Transverse colon (tissue), 4 donors: ENCODE measurements around the gene ACAN. TPM values are rescaled to one million over a fixed set of nuclear protein-coding genes. Genes with fewer than 3 reads are reported as not detected.

Source experiments
- DNase-seq: peaks from one replicate; pipeline ENCODE4 v3.0.0-alpha.2; 2019
- H3K27ac ChIP-seq, 4 donors: fragments of 200-600 bp; sonication (generic); 2 replicates each; pipeline ENCODE4 v1.5.1; 2016 to 2018; ENCODE audit warnings: inconsistent platforms in 4 of 4
- H3K27me3 ChIP-seq: fragments of 200-600 bp; sonication (generic); 2 replicates; pipeline ENCODE4 v1.5.1; 2017; ENCODE audit warnings: inconsistent platforms
- H3K36me3 ChIP-seq, 4 donors: fragments of 200-600 bp; sonication (generic); 2 replicates each; pipeline ENCODE4 v1.5.1; 2017 to 2019; ENCODE audit warnings: inconsistent platforms in 4 of 4
- H3K4me1 ChIP-seq, 4 donors: fragments of 200-600 bp; sonication (generic); 2 replicates each; pipeline ENCODE4 v1.5.1; 2017 to 2020; ENCODE audit warnings: inconsistent platforms in 4 of 4
- H3K4me3 ChIP-seq, 4 donors: fragments of 200-600 bp; sonication (generic); 1 replicate in 1 of 4; 2 replicates in 3 of 4; pipeline versions ENCODE4 v1.5.1 to v1.6.1; 2017 to 2019; ENCODE audit warnings: inconsistent platforms in 4 of 4
- H3K9me3 ChIP-seq, 2 donors: fragments of 200-600 bp; sonication (generic); 2 replicates each; pipeline ENCODE4 v1.5.1; 2017 to 2019; ENCODE audit warnings: inconsistent platforms in 2 of 2
- EP300 ChIP-seq: sonication (generic); formaldehyde crosslinking; IDR thresholded peaks from one replicate; pipeline ENCODE4 v1.6.1; 2017; ENCODE audit warnings: antibody characterized with exemption, low read depth
- POLR2A ChIP-seq: fragments of 450-650 bp; IDR thresholded peaks from one replicate; pipeline ENCODE4 v1.6.1; 2016; ENCODE audit warnings: antibody characterized with exemption, mild to moderate bottlenecking, moderate library complexity
- POLR2AphosphoS5 ChIP-seq, 3 donors: sonication (generic); formaldehyde crosslinking; IDR thresholded peaks; one replicate each; pipeline ENCODE4 v1.6.1; 2016; ENCODE audit warnings: antibody characterized with exemption in 3 of 3
- WGBS, 2 donors: methylation state at CpG; one replicate each; pipeline ENCODE4 v1.1.5; 2018; ENCODE audit warnings: low coverage in 1 of 2; 5-methylcytosine and 5-hydroxymethylcytosine counted together
- in situ Hi-C, 4 donors: fragments of 200-750 bp; cut with MboI; loops; one replicate each; pipeline versions ENCODE4 v1.15.0 to v1.15.1; 2017; ENCODE audit warnings: low sequenced_read_pairs in 3 of 4, low pct_ligation_motif_present in 1 of 4, low pct_unique_long_range_greater_than_20kb in 1 of 4
- intact Hi-C: fragments of 100-400 bp; cut with DNase I; formaldehyde crosslinking; loops from one replicate; pipeline ENCODE4 v1.15.1; 2023; ENCODE audit warnings: low total_unique reads
- total RNA-seq, 4 donors: library from RNA; depleted of rRNA; stranded (reverse); fragments of >200 nt; gene quantifications; one replicate each; pipeline ENCODE4 v1.1.0, GENCODE V29; 2016
- TF ChIP-seq, protein P1 (sequence below), 5 experiments: fragments of 200-600 bp in 3 of 5; fragments of 450-650 bp in 2 of 5; sonication (generic) in 3 of 5; IDR thresholded peaks; 1 replicate in 2 of 5; 2 replicates in 3 of 5; pipeline ENCODE4 v1.5.1; 2016 to 2017; ENCODE audit warnings: antibody characterized with exemption in 5 of 5, inconsistent platforms in 3 of 5, mild to moderate bottlenecking in 2 of 5, moderate library complexity in 1 of 5

ACAN gene
- total RNA-seq, 4 donors from 2014 or later = 0.14 TPM; not detected in 3

DNA sequence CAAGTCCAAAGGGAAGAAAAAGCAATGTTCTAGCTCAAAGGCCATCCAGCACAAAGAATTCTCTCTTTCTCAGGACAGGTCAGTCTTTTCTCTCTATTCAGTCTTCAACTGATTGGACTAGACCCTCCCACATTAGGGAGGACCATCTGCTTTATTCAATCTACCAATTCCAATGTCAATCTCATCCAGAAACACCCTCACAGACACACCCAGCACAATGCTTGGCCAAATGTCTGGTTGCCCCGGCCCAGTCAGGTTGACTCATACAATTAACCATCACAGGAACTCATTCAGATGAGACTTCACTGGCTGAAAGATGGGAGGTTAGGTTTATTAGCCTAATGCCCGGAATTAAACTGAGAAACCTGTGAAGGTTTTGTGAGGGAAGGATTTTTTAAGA lies 32.4 kb downstream of the ACAN start:
- WGBS, 2 donors = 50 to 53% methylated on average over 2 of the region's 2 CpGs
- Histone ChIP-seq H3K4me1 (no peaks in the 10 kb centered on the region), H3K36me3 (no peaks in the 10 kb centered on the region), H3K4me3 (no peak overlapping the region), H3K27me3 (no peaks in the 10 kb centered on the region), H3K9me3 (no peaks in the 10 kb centered on the region), H3K27ac (no peak overlapping the region)
- in situ Hi-C loops (loop anchor here in 1 of 4 donors (25.0 kb wide), 1 partner anchor 173 kb away; no protein-coding TSS in a partner anchor), intact Hi-C loops (no loop called here)
- DNase-seq = no peak
- no peak for TF ChIP-seq POLR2A
- TF ChIP-seq POLR2AphosphoS5 (IDR thresholded peaks at IDR 0.05) = no peak
- TF ChIP-seq, protein P1, sequence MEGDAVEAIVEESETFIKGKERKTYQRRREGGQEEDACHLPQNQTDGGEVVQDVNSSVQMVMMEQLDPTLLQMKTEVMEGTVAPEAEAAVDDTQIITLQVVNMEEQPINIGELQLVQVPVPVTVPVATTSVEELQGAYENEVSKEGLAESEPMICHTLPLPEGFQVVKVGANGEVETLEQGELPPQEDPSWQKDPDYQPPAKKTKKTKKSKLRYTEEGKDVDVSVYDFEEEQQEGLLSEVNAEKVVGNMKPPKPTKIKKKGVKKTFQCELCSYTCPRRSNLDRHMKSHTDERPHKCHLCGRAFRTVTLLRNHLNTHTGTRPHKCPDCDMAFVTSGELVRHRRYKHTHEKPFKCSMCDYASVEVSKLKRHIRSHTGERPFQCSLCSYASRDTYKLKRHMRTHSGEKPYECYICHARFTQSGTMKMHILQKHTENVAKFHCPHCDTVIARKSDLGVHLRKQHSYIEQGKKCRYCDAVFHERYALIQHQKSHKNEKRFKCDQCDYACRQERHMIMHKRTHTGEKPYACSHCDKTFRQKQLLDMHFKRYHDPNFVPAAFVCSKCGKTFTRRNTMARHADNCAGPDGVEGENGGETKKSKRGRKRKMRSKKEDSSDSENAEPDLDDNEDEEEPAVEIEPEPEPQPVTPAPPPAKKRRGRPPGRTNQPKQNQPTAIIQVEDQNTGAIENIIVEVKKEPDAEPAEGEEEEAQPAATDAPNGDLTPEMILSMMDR (IDR thresholded peaks at IDR 0.05) = no peak
- TF ChIP-seq EP300 = no peak

DNA sequence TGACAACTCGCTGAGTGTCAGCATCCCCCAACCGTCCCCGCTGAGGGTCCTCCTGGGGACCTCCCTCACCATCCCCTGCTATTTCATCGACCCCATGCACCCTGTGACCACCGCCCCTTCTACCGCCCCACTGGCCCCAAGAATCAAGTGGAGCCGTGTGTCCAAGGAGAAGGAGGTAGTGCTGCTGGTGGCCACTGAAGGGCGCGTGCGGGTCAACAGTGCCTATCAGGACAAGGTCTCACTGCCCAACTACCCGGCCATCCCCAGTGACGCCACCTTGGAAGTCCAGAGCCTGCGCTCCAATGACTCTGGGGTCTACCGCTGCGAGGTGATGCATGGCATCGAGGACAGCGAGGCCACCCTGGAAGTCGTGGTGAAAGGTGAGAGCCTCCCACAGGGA lies 35.4 kb downstream of the ACAN start:
- intact Hi-C loops = no loop called here
- no peak overlapping the region for H3K4me3 ChIP-seq
- WGBS, 2 donors = 89% methylated on average over 18 of the region's 18 CpGs; no CpG with 5 or more reads in 1 of the 2 donors

DNA sequence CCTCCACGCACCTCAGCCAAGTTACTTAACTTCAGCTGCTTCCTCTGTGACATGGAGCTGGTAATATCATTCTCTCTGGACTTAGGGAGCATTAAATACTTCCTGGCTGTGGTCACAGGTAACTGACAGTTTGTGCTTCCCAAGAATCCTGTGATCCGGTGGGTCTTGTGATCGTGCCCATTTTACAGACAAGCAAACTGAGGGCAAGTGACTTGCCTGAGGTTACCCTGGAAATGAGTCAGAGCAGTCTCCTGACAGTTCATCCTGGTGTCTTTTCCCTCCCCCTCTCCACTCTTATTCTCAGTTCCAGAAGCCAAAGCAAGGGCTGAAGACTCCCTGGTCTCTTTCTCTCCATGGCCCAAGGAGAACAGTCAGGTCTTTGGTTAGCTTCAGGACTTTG lies 35.9 kb downstream of the ACAN start:
- H3K9me3 ChIP-seq = no peaks in the 10 kb centered on the region
- no peaks in the 10 kb centered on the region for H3K27me3 ChIP-seq
- no peaks in the 10 kb centered on the region for H3K4me1 ChIP-seq
- intact Hi-C loops (no loop called here), in situ Hi-C loops (loop anchor here in 1 of 4 donors (25.0 kb wide), 1 partner anchor 177 kb away; no protein-coding TSS in a partner anchor)
- DNase-seq = no peak
- no peaks in the 10 kb centered on the region for H3K36me3 ChIP-seq
- H3K27ac ChIP-seq = no peak overlapping the region
- H3K4me3 ChIP-seq = no peak overlapping the region
- WGBS, 2 donors = 80 to 90% methylated on average over 1 to 3 of the region's 3 CpGs
- TF ChIP-seq POLR2AphosphoS5 (IDR thresholded peaks at IDR 0.05) (no peak), EP300 (no peak), POLR2A (no peak)
- TF ChIP-seq, protein P1 (IDR thresholded peaks at IDR 0.05) = no peak

More for the DNA sequence above, 35.4 kb downstream of the ACAN start:
- in situ Hi-C loops = loop anchor here in 1 of 4 donors (25.0 kb wide), 1 partner anchor 176 kb away; no protein-coding TSS in a partner anchor
- Histone ChIP-seq H3K36me3 (no peaks in the 10 kb centered on the region), H3K27ac (no peak overlapping the region), H3K9me3 (no peaks in the 10 kb centered on the region), H3K4me1 (no peaks in the 10 kb centered on the region), H3K27me3 (no peaks in the 10 kb centered on the region)
- no peak for DNase-seq
- TF ChIP-seq EP300 (no peak), POLR2A (no peak), POLR2AphosphoS5 (IDR thresholded peaks at IDR 0.05) (no peak)
- TF ChIP-seq, protein P1 (IDR thresholded peaks at IDR 0.05) = no peak

DNA sequence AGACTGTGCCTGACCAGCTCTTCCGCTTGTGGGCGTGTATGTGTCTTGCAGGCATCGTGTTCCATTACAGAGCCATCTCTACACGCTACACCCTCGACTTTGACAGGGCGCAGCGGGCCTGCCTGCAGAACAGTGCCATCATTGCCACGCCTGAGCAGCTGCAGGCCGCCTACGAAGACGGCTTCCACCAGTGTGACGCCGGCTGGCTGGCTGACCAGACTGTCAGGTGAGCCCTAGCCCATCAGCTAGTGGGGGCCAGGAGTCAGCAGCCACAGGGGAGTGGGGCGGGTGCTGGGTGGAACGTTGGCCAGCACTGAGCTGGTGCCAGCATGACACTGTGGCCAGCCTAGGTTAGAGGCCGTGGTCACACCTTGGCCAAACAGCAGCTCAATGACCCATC lies 36.7 kb downstream of the ACAN start:
- no peak overlapping the region for H3K4me3 ChIP-seq
- TF ChIP-seq EP300 = no peak
- DNase-seq = no peak
- H3K9me3 ChIP-seq = no peaks in the 10 kb centered on the region
- H3K4me1 ChIP-seq = no peaks in the 10 kb centered on the region
- no peaks in the 10 kb centered on the region for H3K36me3 ChIP-seq
- H3K27ac ChIP-seq = no peak overlapping the region
- intact Hi-C loops (no loop called here), in situ Hi-C loops (loop anchor here in 1 of 4 donors (25.0 kb wide), 1 partner anchor 178 kb away; no protein-coding TSS in a partner anchor)
- WGBS, 2 donors = 91% methylated on average over 14 of the region's 16 CpGs; no CpG with 5 or more reads in 1 of the 2 donors
- H3K27me3 ChIP-seq = no peaks in the 10 kb centered on the region

DNA sequence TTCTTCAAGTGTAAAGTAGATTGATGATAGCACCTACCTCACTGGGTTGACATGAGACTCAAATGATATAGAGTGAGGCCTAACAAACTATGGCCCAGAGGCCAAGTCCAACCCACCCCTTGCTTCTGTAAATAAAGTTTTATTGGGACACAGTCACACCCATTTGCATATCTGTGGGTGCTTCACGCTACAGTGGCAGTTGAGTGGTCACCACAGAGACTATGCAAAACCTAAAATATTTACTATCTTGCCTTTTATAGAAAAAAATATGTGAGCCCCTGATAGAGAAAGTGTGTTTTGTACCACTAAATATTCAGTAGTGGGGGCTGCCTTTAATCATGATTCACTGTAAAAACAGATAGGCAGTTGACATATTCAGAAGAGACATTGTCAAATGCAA lies 38.0 kb downstream of the ACAN start:
- no peak for DNase-seq
- H3K27me3 ChIP-seq = no peaks in the 10 kb centered on the region
- intact Hi-C loops (no loop called here), in situ Hi-C loops (loop anchor here in 1 of 4 donors (25.0 kb wide), 1 partner anchor 179 kb away; no protein-coding TSS in a partner anchor)
- TF ChIP-seq, protein P1 (IDR thresholded peaks at IDR 0.05) = no peak
- no peak for TF ChIP-seq POLR2A
- TF ChIP-seq EP300 = no peak
- no peak for TF ChIP-seq POLR2AphosphoS5 (IDR thresholded peaks at IDR 0.05)
- H3K4me3 ChIP-seq = no peak overlapping the region
- 77% methylated on average over 1 of the region's 1 CpG; no CpG with 5 or more reads in 1 of the 2 donors for WGBS, 2 donors
- no peaks in the 10 kb centered on the region for H3K4me1 ChIP-seq
- H3K27ac ChIP-seq = no peak overlapping the region
- no peaks in the 10 kb centered on the region for H3K36me3 ChIP-seq
- no peaks in the 10 kb centered on the region for H3K9me3 ChIP-seq
